Suprapubic skin (tissue), 3 donors: ENCODE results near the gene CLVS2.

ENCODE experiments used
- EP300 ChIP-seq: sonication (generic); formaldehyde crosslinking; IDR thresholded peaks from one replicate; pipeline ENCODE4 v1.6.1; 2017; ENCODE audit warnings: antibody characterized with exemption
- TF ChIP-seq, protein P1 (sequence below), 2 donors: fragments of 200-600 bp in 1 of 2; fragments of 450-650 bp in 1 of 2; sonication (generic) in 1 of 2; IDR thresholded peaks; one replicate each; pipeline ENCODE4 v1.5.1; 2016 to 2019; ENCODE audit warnings: antibody characterized with exemption in 2 of 2, mild to moderate bottlenecking in 1 of 2, moderate library complexity in 1 of 2

DNA sequence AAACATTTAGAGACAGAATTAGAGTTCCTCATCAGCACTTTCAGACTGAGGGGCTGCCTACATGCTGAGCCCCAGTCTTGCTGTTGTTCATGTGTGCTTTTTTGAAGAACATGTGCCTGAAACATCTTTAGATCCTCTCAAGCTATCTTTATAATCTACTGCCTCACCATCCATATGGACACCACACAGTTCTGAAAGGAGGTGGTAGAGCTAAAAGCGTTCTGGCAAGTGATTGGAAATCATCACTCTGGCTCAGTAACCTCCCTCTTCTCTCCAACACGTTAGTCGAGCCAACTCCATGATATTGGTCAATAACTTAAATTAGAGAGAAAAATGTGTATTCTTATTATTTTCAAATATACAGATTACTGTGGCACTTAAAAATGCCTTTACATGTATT lies 40.6 kb downstream of the CLVS2 start:
- TF ChIP-seq, protein P1, sequence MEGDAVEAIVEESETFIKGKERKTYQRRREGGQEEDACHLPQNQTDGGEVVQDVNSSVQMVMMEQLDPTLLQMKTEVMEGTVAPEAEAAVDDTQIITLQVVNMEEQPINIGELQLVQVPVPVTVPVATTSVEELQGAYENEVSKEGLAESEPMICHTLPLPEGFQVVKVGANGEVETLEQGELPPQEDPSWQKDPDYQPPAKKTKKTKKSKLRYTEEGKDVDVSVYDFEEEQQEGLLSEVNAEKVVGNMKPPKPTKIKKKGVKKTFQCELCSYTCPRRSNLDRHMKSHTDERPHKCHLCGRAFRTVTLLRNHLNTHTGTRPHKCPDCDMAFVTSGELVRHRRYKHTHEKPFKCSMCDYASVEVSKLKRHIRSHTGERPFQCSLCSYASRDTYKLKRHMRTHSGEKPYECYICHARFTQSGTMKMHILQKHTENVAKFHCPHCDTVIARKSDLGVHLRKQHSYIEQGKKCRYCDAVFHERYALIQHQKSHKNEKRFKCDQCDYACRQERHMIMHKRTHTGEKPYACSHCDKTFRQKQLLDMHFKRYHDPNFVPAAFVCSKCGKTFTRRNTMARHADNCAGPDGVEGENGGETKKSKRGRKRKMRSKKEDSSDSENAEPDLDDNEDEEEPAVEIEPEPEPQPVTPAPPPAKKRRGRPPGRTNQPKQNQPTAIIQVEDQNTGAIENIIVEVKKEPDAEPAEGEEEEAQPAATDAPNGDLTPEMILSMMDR (IDR thresholded peaks at IDR 0.05) = no peak
- TF ChIP-seq EP300 = no peak
